CD8-positive, alpha-beta memory T cell (primary cell): ENCODE data around the gene TMED4. TPM values are rescaled to one million over a fixed set of nuclear protein-coding genes. Genes with fewer than 3 reads are reported as not detected.
A peak's percentile ranks its signal among the peaks of the same experiment; 100 is the strongest.

Experiments
- CTCF ChIA-PET: fragments of 350-600 bp; sonication (Branson Sonifier 250); formaldehyde crosslinking; loops from one replicate; lab custom pipeline; 2021; ENCODE audit warnings: antibody characterized with exemption; lab: Charles Lee
- POLR2A ChIA-PET: fragments of 350-600 bp; sonication (Branson Sonifier 250); formaldehyde crosslinking; loops from one replicate; lab custom pipeline; 2021; ENCODE audit warnings: antibody characterized with exemption; lab: Charles Lee
- DNase-seq, 5 donors: peaks; one replicate each; pipeline versions ENCODE4 v3.0.0 to v3.0.0-alpha.2; 2020 to 2022; ENCODE audit warnings: mixed read lengths in 1 of 5
- H3K27ac ChIP-seq: one replicate; pipeline ENCODE4 v1.7.0; 2013; ENCODE audit warnings: low read depth, mild to moderate bottlenecking, low read length, moderate library complexity
- H3K27me3 ChIP-seq: 2 replicates; pipeline ENCODE4 v1.7.0; 2013; ENCODE audit warnings: low read length, mild to moderate bottlenecking; ENCODE audit not compliant: insufficient read depth, poor library complexity, severe bottlenecking
- H3K36me3 ChIP-seq: 2 replicates; pipeline ENCODE4 v1.7.0; 2013; ENCODE audit warnings: mild to moderate bottlenecking, low read length, moderate library complexity; ENCODE audit not compliant: insufficient read depth
- H3K4me1 ChIP-seq: 2 replicates; pipeline ENCODE4 v1.7.0; 2013; ENCODE audit warnings: mild to moderate bottlenecking, low read length, moderate library complexity; ENCODE audit not compliant: insufficient read depth
- H3K4me3 ChIP-seq: 2 replicates; pipeline ENCODE4 v1.7.0; 2013; ENCODE audit warnings: mild to moderate bottlenecking, low read length
- H3K9me3 ChIP-seq: 2 replicates; pipeline ENCODE4 v1.7.0; 2013; ENCODE audit warnings: mild to moderate bottlenecking, low read length
- H3K27ac Mint-ChIP-seq, 8 donors: one replicate each; pipeline ENCODE4 v1.8.0; 2020 to 2021; ENCODE audit warnings: mixed read lengths in 8 of 8, mild to moderate bottlenecking in 6 of 8, inconsistent platforms in 3 of 8, moderate library complexity in 3 of 8
- H3K27me3 Mint-ChIP-seq, 2 donors: one replicate each; pipeline ENCODE4 v1.8.0; 2020 to 2021; ENCODE audit warnings: mixed read lengths in 2 of 2, mild to moderate bottlenecking in 1 of 2, moderate library complexity in 1 of 2
- H3K36me3 Mint-ChIP-seq, 3 donors: one replicate each; pipeline ENCODE4 v1.8.0; 2020 to 2021; ENCODE audit warnings: mixed read lengths in 3 of 3, inconsistent platforms in 1 of 3, mild to moderate bottlenecking in 1 of 3
- H3K4me1 Mint-ChIP-seq, 3 donors: one replicate each; pipeline ENCODE4 v1.8.0; 2020 to 2021; ENCODE audit warnings: mixed read lengths in 3 of 3, inconsistent platforms in 1 of 3, mild to moderate bottlenecking in 1 of 3
- H3K4me3 Mint-ChIP-seq, 7 donors: one replicate each; pipeline ENCODE4 v1.8.0; 2020 to 2021; ENCODE audit warnings: mixed read lengths in 7 of 7, mild to moderate bottlenecking in 6 of 7, moderate library complexity in 4 of 7, inconsistent platforms in 2 of 7
- H3K9me3 Mint-ChIP-seq, 5 donors: one replicate each; pipeline ENCODE4 v1.8.0; 2020 to 2022; ENCODE audit warnings: mixed read lengths in 5 of 5, mild to moderate bottlenecking in 3 of 5, moderate library complexity in 2 of 5, inconsistent platforms in 1 of 5
- polyA plus RNA-seq: library from polyadenylated mRNA; unstranded; fragments of 300-500 nt; fragmentation: Illumina TruSeq; gene quantifications from one replicate; pipeline ENCODE4 v1.2.3, GENCODE V29; 2021
- total RNA-seq, 2 experiments: library from RNA; stranded (reverse); gene quantifications; one replicate each; pipeline ENCODE4 v1.2.3, GENCODE V29; 2021

Gene TMED4
- total and polyA plus RNA-seq, 3 experiments from 2014 or later = 78.8 to 84.3 (median 80.5) TPM

DNA sequence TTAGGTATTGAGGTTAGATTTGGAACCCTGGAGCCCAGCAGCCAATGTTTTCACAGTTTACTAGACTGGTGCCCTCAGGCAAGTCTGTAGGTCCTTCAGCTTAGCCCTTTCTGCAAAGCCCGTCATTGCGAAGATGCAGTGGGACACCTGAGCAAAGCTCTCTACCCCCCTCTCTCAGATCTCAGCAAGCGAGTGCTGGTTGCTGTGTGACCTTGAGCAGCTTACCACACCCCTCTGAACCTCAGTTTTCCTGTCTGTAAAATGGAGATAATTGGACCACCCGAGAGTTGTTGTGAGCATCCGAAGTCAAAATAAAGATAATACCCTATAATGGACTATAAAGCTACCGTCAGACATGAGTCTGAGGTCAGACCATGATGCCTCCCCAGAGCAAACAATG, 44.6 kb downstream of the TMED4 start:
- H3K36me3 Mint-ChIP-seq = no peaks in the 10 kb centered on the region
- Histone ChIP-seq H3K27me3 (no peaks in the 10 kb centered on the region), H3K27ac (no peak overlapping the region), H3K9me3 (no peaks in the 10 kb centered on the region), H3K36me3 (no peaks in the 10 kb centered on the region), H3K4me1 (no peaks in the 10 kb centered on the region), H3K4me3 (no peak overlapping the region)
- CTCF ChIA-PET = interaction anchor here (0.8 kb wide), 1 partner anchor 27 kb away, joined by 3 read pairs; no protein-coding TSS in a partner anchor
- H3K27ac Mint-ChIP-seq = peak overlapping the region in 1 of 8 donors; percentile 68
- H3K4me1 Mint-ChIP-seq = no peaks in the 10 kb centered on the region
- H3K4me3 Mint-ChIP-seq = no peak overlapping the region
- peaks cover 2 to 3% of the 10 kb centered on the region in 2 donors for H3K27me3 Mint-ChIP-seq
- DNase-seq = no peak
- no peaks in the 10 kb centered on the region for H3K9me3 Mint-ChIP-seq
- POLR2A ChIA-PET = no interaction called here

- Histone ChIP-seq H3K9me3 (no peaks in the 10 kb centered on the region), H3K27me3 (no peaks in the 10 kb centered on the region), H3K36me3 (no peaks in the 10 kb centered on the region), H3K4me1 (no peaks in the 10 kb centered on the region), H3K27ac (no peak overlapping the region), H3K4me3 (no peak overlapping the region)
- CTCF ChIA-PET = no interaction called here
- Mint-ChIP-seq H3K27me3 (peaks cover 2 to 3% of the 10 kb centered on the region in 2 donors), H3K4me3 (no peak overlapping the region), H3K36me3 (no peaks in the 10 kb centered on the region), H3K4me1 (no peaks in the 10 kb centered on the region), H3K9me3 (no peaks in the 10 kb centered on the region), H3K27ac (no peak overlapping the region)
- DNase-seq = no peak
- POLR2A ChIA-PET = no interaction called here
Measured at GRCh38 chr7:44536090-44536489, 45.9 kb downstream of the TMED4 start.

- Mint-ChIP-seq H3K9me3 (no peaks in the 10 kb centered on the region), H3K4me3 (no peak overlapping the region), H3K27ac (no peak overlapping the region), H3K27me3 (peaks cover 2 to 3% of the 10 kb centered on the region in 2 donors), H3K36me3 (no peaks in the 10 kb centered on the region), H3K4me1 (no peaks in the 10 kb centered on the region)
- Histone ChIP-seq H3K27ac (no peak overlapping the region), H3K36me3 (no peaks in the 10 kb centered on the region), H3K9me3 (no peaks in the 10 kb centered on the region), H3K27me3 (no peaks in the 10 kb centered on the region), H3K4me3 (no peak overlapping the region), H3K4me1 (no peaks in the 10 kb centered on the region)
- ChIA-PET CTCF (interaction anchor here (1.1 to 1.5 kb wide), 3 partner anchors 10 to 30 kb away, joined by 4 to 6 read pairs (median 5); no protein-coding TSS in a partner anchor), POLR2A (no interaction called here)
- DNase-seq = no peak
Measured at GRCh38 chr7:44535348-44536064, 46.5 kb downstream of the TMED4 start.

GRCh38 chr7:44534501-44534900, 47.5 kb downstream of the TMED4 start:
- H3K4me1 ChIP-seq = no peaks in the 10 kb centered on the region
- Mint-ChIP-seq H3K9me3 (no peaks in the 10 kb centered on the region), H3K36me3 (no peaks in the 10 kb centered on the region), H3K27me3 (peaks cover 0 to 2% of the 10 kb centered on the region in 2 donors), H3K27ac (no peak overlapping the region), H3K4me3 (no peak overlapping the region), H3K4me1 (no peaks in the 10 kb centered on the region)
- no peak overlapping the region for H3K27ac ChIP-seq
- no peaks in the 10 kb centered on the region for H3K9me3 ChIP-seq
- H3K27me3 ChIP-seq = no peaks in the 10 kb centered on the region
- CTCF ChIA-PET = interaction anchor here (0.8 to 1.5 kb wide), 5 partner anchors 9 to 31 kb away, joined by 3 to 6 read pairs (median 4); no protein-coding TSS in a partner anchor
- H3K36me3 ChIP-seq = no peaks in the 10 kb centered on the region
- POLR2A ChIA-PET = interaction anchor here (1.0 kb wide), 1 partner anchor 26 kb away, joined by 3 read pairs; no protein-coding TSS in a partner anchor
- peak; percentile 18 to 57 (median 30) for DNase-seq
- H3K4me3 ChIP-seq = no peak overlapping the region

GRCh38 chr7:44534087-44534486, 47.9 kb downstream of the TMED4 start:
- POLR2A ChIA-PET = interaction anchor here (1.0 kb wide), 1 partner anchor 27 kb away, joined by 3 read pairs; no protein-coding TSS in a partner anchor
- Histone ChIP-seq H3K27ac (no peak overlapping the region), H3K9me3 (no peaks in the 10 kb centered on the region), H3K4me1 (no peaks in the 10 kb centered on the region), H3K4me3 (no peak overlapping the region), H3K36me3 (no peaks in the 10 kb centered on the region), H3K27me3 (no peaks in the 10 kb centered on the region)
- peaks cover 0 to 2% of the 10 kb centered on the region in 2 donors for H3K27me3 Mint-ChIP-seq
- no peaks in the 10 kb centered on the region for H3K36me3 Mint-ChIP-seq
- peaks cover 0 to under 1% (median 0%) of the 10 kb centered on the region in 5 donors for H3K9me3 Mint-ChIP-seq
- no peak overlapping the region for H3K4me3 Mint-ChIP-seq
- H3K27ac Mint-ChIP-seq = no peak overlapping the region
- CTCF ChIA-PET = interaction anchor here (0.8 to 1.5 kb wide), 4 partner anchors 9 to 32 kb away, joined by 3 to 6 read pairs (median 4); no protein-coding TSS in a partner anchor
- no peak for DNase-seq
- H3K4me1 Mint-ChIP-seq = no peaks in the 10 kb centered on the region

- ChIA-PET POLR2A (no interaction called here), CTCF (interaction anchor here (1.3 to 1.5 kb wide), 3 partner anchors 10 to 32 kb away, joined by 3 to 6 read pairs (median 5); no protein-coding TSS in a partner anchor)
- Mint-ChIP-seq H3K9me3 (peaks cover 0 to 2% (median under 1%) of the 10 kb centered on the region in 5 donors), H3K27me3 (peaks cover 0 to 2% of the 10 kb centered on the region in 2 donors), H3K4me1 (no peaks in the 10 kb centered on the region), H3K36me3 (no peaks in the 10 kb centered on the region), H3K4me3 (no peak overlapping the region), H3K27ac (no peak overlapping the region)
- Histone ChIP-seq H3K4me3 (no peak overlapping the region), H3K9me3 (no peaks in the 10 kb centered on the region), H3K36me3 (no peaks in the 10 kb centered on the region), H3K27ac (no peak overlapping the region), H3K4me1 (no peaks in the 10 kb centered on the region), H3K27me3 (no peaks in the 10 kb centered on the region)
- DNase-seq = no peak
Measured at GRCh38 chr7:44533301-44534055, 48.6 kb downstream of the TMED4 start.

DNA sequence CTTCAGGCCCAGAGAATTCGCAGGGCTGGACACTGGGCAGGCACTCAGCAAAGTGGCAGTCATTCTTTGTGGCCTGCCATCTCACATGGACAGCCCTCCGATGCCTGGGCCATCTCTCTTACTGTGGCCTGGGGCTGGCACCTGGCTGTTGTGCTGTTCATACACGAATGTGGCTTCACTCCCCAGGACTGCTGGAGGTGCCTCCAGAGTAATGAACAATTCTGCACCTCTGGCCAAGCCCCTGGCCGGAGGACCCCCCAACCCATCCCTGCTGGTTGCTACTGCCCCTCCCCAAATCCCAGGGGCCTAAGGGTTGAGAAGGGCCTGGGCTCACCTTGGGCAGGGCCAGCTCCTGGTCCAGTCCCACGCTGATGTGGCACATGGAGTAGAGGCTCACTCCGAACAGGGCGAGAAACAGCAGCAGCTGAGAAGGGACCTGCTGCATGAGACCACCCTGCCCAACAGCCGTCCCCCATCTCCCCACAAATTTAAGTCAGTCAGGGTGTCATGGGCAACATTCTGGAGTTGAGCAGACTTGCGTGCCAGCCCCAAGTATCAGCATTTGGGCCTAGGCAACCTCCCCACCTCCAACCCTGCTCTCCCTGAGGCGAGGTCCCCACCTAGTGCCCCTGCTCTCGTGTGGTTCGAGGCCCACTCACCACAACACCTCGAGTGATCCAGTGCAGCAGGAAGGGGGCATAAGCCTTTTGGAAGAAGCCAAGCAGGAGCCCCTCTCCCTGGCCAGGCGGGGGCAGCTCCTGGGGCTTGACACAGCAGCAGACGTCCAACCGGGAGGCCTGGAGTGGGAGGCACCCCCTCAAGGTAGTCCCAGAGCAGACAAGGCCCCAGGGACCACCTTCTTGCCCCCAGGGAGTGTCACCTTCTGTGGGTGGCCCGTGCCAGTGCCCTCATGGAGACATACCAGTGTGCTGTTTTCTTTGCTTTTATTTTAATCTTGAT, 50.3 kb downstream of the TMED4 start:
- POLR2A ChIA-PET = no interaction called here

More for the DNA sequence above, 50.3 kb downstream of the TMED4 start:
- no peaks in the 10 kb centered on the region for H3K36me3 ChIP-seq
- H3K4me3 Mint-ChIP-seq = no peak overlapping the region
- no peak for DNase-seq
- H3K4me1 ChIP-seq = no peaks in the 10 kb centered on the region
- H3K4me3 ChIP-seq = no peak overlapping the region
- H3K27me3 ChIP-seq = no peaks in the 10 kb centered on the region
- peaks cover 0 to 2% of the 10 kb centered on the region in 2 donors for H3K27me3 Mint-ChIP-seq
- H3K9me3 ChIP-seq = no peaks in the 10 kb centered on the region
- H3K4me1 Mint-ChIP-seq = no peaks in the 10 kb centered on the region
- H3K27ac ChIP-seq = no peak overlapping the region
- H3K27ac Mint-ChIP-seq = peak overlapping the region in 1 of 8 donors; percentile 60
- CTCF ChIA-PET = no interaction called here
- peaks cover 0 to 10% (median 5%) of the 10 kb centered on the region in 5 donors for H3K9me3 Mint-ChIP-seq
- H3K36me3 Mint-ChIP-seq = no peaks in the 10 kb centered on the region
